PC-3 (cell line): ENCODE data around the gene RSRC1. TPM values are rescaled to one million over a fixed set of nuclear protein-coding genes. Genes with fewer than 3 reads are reported as not detected.
A peak's percentile ranks its signal among the peaks of the same experiment; 100 is the strongest.

Source experiments
- ATAC-seq: fragments of 200-7000 bp; cut with Tn5 transposase; 2 replicates; pipeline ENCODE4 v1.9.1; 2020; ENCODE audit warnings: mild to moderate bottlenecking, moderate library complexity
- BruUV-seq: library from RNA; stranded (reverse); fragments of 400-500 nt; replicated peaks from 2 replicates; lab custom pipeline; 2021; lab: Mats Ljungman, UMichigan
- CTCF ChIA-PET: fragments of 300-600 bp; sonication (Branson Sonifier 250); formaldehyde crosslinking; loops from one replicate; lab custom pipeline; 2022; ENCODE audit warnings: antibody characterized with exemption; lab: Charles Lee
- POLR2A ChIA-PET: fragments of 300-600 bp; sonication (Branson Sonifier 250); formaldehyde crosslinking; loops from one replicate; lab custom pipeline; 2022; ENCODE audit warnings: antibody characterized with exemption; ENCODE audit not compliant: unreplicated experiment; lab: Charles Lee
- DNase-seq: peaks from one replicate; pipeline ENCODE4 v3.0.0-alpha.2; 2015
- H2AFZ ChIP-seq: fragments of 300-600 bp; sonication (generic); 2 replicates; pipeline ENCODE4 v1.6.0; 2016; ENCODE audit warnings: antibody characterized with exemption, low read length
- H3F3A ChIP-seq: fragments of 300-600 bp; sonication (generic); one replicate; pipeline ENCODE4 v1.6.0; 2017; ENCODE audit warnings: antibody characterized with exemption, low read length, control low read depth, mild to moderate bottlenecking; ENCODE audit not compliant: unreplicated experiment
- H3K27ac ChIP-seq: fragments of 300-600 bp; sonication (generic); 2 replicates; pipeline ENCODE4 v1.5.1; 2016; ENCODE audit warnings: mild to moderate bottlenecking, low read length
- H3K27me3 ChIP-seq: fragments of 300-600 bp; sonication (generic); 2 replicates; pipeline ENCODE4 v1.6.1; 2016; ENCODE audit warnings: low read length, mixed read lengths
- H3K36me3 ChIP-seq: fragments of 300-600 bp; sonication (generic); 2 replicates; pipeline ENCODE4 v1.6.1; 2016; ENCODE audit warnings: low read depth, mixed run types, low read length, mixed read lengths
- H3K4me1 ChIP-seq: fragments of 300-600 bp; sonication (generic); 2 replicates; pipeline ENCODE4 v1.5.1; 2016; ENCODE audit warnings: low read length; ENCODE audit not compliant: insufficient read depth
- H3K4me2 ChIP-seq: fragments of 300-600 bp; sonication (generic); 2 replicates; pipeline ENCODE4 v1.6.0; 2016; ENCODE audit warnings: low read length
- H3K4me3 ChIP-seq: fragments of 300-600 bp; sonication (generic); 2 replicates; pipeline ENCODE4 v1.5.1; 2016; ENCODE audit warnings: mild to moderate bottlenecking, low read length, mixed read lengths
- H3K79me2 ChIP-seq: fragments of 300-600 bp; sonication (generic); 2 replicates; pipeline ENCODE4 v1.6.1; 2017; ENCODE audit warnings: low read length, mixed read lengths
- H3K9ac ChIP-seq: fragments of 300-600 bp; sonication (generic); 2 replicates; pipeline ENCODE4 v1.6.0; 2016; ENCODE audit warnings: mild to moderate bottlenecking, low read length
- H3K9me2 ChIP-seq: fragments of 300-600 bp; sonication (generic); replicated peaks from 2 replicates; pipeline ENCODE4 v1.6.1; 2016; ENCODE audit warnings: mixed run types, low read length, mixed read lengths
- H3K9me3 ChIP-seq: fragments of 300-600 bp; sonication (generic); 2 replicates; pipeline ENCODE4 v1.6.1; 2016; ENCODE audit warnings: low read length, mixed read lengths
- H4K20me1 ChIP-seq: fragments of 300-600 bp; sonication (generic); 2 replicates; pipeline ENCODE4 v1.6.1; 2016; ENCODE audit warnings: low read length, mixed read lengths
- EZH2 ChIP-seq: fragments of 300-600 bp; sonication (generic); IDR thresholded peaks from one replicate; pipeline ENCODE4 v1.6.1; 2017; ENCODE audit warnings: antibody characterized with exemption, mild to moderate bottlenecking, low read length; ENCODE audit not compliant: unreplicated experiment
- EZH2phosphoT487 ChIP-seq: fragments of 300-600 bp; sonication (generic); IDR thresholded peaks from 2 replicates; pipeline ENCODE4 v1.6.1; 2018; ENCODE audit warnings: mild to moderate bottlenecking, antibody characterized with exemption, low read length, borderline replicate concordance
- intact Hi-C: fragments of 100-400 bp; cut with micrococcal nuclease; formaldehyde crosslinking; loops from 2 replicates; pipeline ENCODE4 v1.9.0; 2023
- total RNA-seq: library from RNA; depleted of rRNA; stranded (reverse); fragments of >200 nt; gene quantifications from 2 replicates; pipeline ENCODE4 v1.2.3, GENCODE V29; 2014
- TF ChIP-seq, protein P1 (sequence below): fragments of 300-600 bp; sonication (generic); conservative IDR thresholded peaks from 2 replicates; pipeline ENCODE4 v1.5.1; 2017; ENCODE audit warnings: antibody characterized with exemption, low read depth, mild to moderate bottlenecking, low read length

The RSRC1 gene
- total RNA-seq, 1 experiment from 2014 or later, result 39.5 TPM

- Histone ChIP-seq H2AFZ (no peak overlapping the region), H3K36me3 (peaks cover 2% of the 10 kb centered on the region; the same call in 1 of the 2 replicates), H3K27me3 (no peaks in the 10 kb centered on the region), H3K9ac (no peak overlapping the region), H4K20me1 (no peaks in the 10 kb centered on the region), H3K27ac (no peak overlapping the region), H3K9me2 (no peaks in the 10 kb centered on the region), H3K9me3 (0 out of 2 replicates have a peak, but pooled peaks cover under 1% of the 10 kb centered on the region), H3F3A (no peaks in the 10 kb centered on the region), H3K4me2 (no peak overlapping the region), H3K79me2 (no peaks in the 10 kb centered on the region), H3K4me1 (no peaks in the 10 kb centered on the region), H3K4me3 (no peak overlapping the region)
- POLR2A ChIA-PET, result no interaction called here
- ATAC-seq (no peak), DNase-seq (peak; percentile 11)
- no TSS peak for BruUV-seq
- CTCF ChIA-PET, result no interaction called here
- TF ChIP-seq EZH2, result no peak
- TF ChIP-seq, protein P1, sequence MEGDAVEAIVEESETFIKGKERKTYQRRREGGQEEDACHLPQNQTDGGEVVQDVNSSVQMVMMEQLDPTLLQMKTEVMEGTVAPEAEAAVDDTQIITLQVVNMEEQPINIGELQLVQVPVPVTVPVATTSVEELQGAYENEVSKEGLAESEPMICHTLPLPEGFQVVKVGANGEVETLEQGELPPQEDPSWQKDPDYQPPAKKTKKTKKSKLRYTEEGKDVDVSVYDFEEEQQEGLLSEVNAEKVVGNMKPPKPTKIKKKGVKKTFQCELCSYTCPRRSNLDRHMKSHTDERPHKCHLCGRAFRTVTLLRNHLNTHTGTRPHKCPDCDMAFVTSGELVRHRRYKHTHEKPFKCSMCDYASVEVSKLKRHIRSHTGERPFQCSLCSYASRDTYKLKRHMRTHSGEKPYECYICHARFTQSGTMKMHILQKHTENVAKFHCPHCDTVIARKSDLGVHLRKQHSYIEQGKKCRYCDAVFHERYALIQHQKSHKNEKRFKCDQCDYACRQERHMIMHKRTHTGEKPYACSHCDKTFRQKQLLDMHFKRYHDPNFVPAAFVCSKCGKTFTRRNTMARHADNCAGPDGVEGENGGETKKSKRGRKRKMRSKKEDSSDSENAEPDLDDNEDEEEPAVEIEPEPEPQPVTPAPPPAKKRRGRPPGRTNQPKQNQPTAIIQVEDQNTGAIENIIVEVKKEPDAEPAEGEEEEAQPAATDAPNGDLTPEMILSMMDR, result no peak; the same call in 1 of the 2 replicates
- TF ChIP-seq EZH2phosphoT487, result no peak
- intact Hi-C loops, result no loop called here
Observed at GRCh38 chr3:158261371-158261991, 151.6 kb downstream of the RSRC1 start.

DNA sequence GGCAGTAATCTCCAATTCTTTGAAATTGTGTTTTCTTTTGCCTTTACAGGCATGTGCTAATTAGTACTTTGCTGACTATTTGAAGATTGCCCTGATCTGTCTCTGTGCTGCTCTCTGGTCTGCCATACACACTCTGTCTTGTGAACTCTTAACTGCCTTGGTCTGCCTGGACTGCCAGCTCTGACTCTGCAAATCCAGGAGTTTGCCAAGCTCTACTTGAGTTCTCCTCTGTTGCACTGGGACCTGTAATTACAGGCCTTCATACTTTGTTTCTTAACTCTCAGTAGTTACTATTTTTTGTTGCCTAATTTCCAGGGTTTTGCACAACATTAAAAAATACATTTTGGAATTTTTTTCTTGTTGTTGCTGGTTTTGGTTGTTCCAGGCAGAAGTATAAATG, 155.0 kb downstream of the RSRC1 start:
- ChIA-PET CTCF (no interaction called here), POLR2A (no interaction called here)
- DNase-seq (no peak), ATAC-seq (no peak)
- TF ChIP-seq, protein P1, result no peak
- TF ChIP-seq EZH2, result no peak
- no peak for TF ChIP-seq EZH2phosphoT487
- Histone ChIP-seq H3K9me2 (no peaks in the 10 kb centered on the region), H3K27me3 (no peaks in the 10 kb centered on the region), H3K4me2 (no peak overlapping the region), H2AFZ (no peak overlapping the region), H3K9ac (no peak overlapping the region), H3K79me2 (no peaks in the 10 kb centered on the region), H3K4me1 (no peaks in the 10 kb centered on the region), H3K4me3 (no peak overlapping the region), H3F3A (no peaks in the 10 kb centered on the region), H3K36me3 (peaks cover 12% of the 10 kb centered on the region; the same call in 1 of the 2 replicates), H4K20me1 (no peaks in the 10 kb centered on the region), H3K9me3 (peaks cover 16% of the 10 kb centered on the region; the same call in 1 of the 2 replicates), H3K27ac (no peak overlapping the region)
- no TSS peak for BruUV-seq
- intact Hi-C loops, result no loop called here

DNA sequence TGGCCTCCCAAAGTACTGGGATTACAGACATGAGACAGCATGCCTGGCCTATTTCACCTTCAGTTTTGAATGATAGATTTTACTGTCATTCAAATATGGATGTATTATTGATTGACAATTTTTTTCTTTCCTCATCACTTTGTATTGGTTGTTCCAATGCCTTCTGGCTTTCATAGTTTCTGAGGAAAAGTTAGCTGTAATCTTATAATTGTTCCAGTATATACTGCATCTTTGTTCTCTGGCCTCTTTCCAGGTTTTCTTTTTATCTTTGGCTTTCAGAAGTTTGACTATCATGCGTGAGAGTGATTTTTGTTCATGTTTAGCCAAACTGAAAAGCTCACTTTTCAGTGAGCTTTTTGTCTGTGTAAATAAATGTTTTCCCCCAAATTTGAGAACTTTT, 157.1 kb downstream of the RSRC1 start:
- Histone ChIP-seq H3K79me2 (no peaks in the 10 kb centered on the region), H3K9me3 (peaks cover 16% of the 10 kb centered on the region; the same call in 1 of the 2 replicates), H3K4me1 (no peaks in the 10 kb centered on the region), H3K4me3 (no peak overlapping the region), H3K27me3 (no peaks in the 10 kb centered on the region), H3K27ac (no peak overlapping the region), H3K9me2 (no peaks in the 10 kb centered on the region), H4K20me1 (no peaks in the 10 kb centered on the region), H2AFZ (no peak overlapping the region), H3K9ac (no peak overlapping the region), H3F3A (no peaks in the 10 kb centered on the region), H3K4me2 (no peak overlapping the region), H3K36me3 (peaks cover 12% of the 10 kb centered on the region; the same call in 1 of the 2 replicates)
- CTCF ChIA-PET, result no interaction called here
- DNase-seq, result no peak
- BruUV-seq, result no TSS peak
- POLR2A ChIA-PET, result no interaction called here
- ATAC-seq, result no peak
- intact Hi-C loops, result no loop called here
- TF ChIP-seq EZH2phosphoT487, result no peak
- no peak for TF ChIP-seq EZH2
- TF ChIP-seq, protein P1, result no peak
